ENCODE measurements around the gene ZGPAT. TPM values are rescaled to one million over a fixed set of nuclear protein-coding genes. Genes with fewer than 3 reads are reported as not detected.

ZGPAT gene
- total and polyA plus RNA-seq, 2 donors (not counting 1 experiment from before 2014, with no cell fraction given) = 46.1 to 62.1 TPM

DNA sequence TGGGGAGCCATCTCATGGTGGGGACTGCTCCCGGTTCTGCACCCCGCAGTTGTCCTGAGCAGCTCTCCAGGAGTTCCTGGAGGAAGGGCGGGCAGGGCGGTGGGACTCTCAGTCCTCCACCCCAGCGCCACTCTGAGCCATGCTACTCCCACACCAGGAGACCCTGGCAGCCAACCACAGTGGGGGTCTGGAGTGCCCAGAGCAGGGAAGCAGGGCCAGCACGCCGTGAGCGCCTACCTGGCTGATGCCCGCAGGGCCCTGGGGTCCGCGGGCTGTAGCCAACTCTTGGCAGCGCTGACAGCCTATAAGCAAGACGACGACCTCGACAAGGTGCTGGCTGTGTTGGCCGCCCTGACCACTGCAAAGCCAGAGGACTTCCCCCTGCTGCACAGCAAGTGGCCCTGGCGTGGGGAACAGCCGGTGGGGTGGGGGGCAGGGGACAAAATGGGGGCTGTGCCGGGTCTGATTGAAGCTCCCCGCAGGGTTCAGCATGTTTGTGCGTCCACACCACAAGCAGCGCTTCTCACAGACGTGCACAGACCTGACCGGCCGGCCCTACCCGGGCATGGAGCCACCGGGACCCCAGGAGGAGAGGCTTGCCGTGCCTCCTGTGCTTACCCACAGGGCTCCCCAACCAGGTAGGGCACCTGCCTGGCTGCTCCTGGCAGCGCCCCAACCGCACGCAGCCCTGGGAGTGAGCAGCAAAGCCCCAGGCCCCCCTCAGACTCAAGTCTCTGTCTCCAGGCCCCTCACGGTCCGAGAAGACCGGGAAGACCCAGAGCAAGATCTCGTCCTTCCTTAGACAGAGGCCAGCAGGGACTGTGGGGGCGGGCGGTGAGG is 13.0 kb upstream of the ZGPAT start:
- Histone ChIP-seq H3K9ac (ENCODE audit: low read length) (no peak overlapping the region), H3K4me1 (ENCODE audit: control insufficient read depth in 2 of 2, insufficient read depth in 2 of 2, low read length in 2 of 2) (peaks cover 18% of the 10 kb centered on the region in 2 donors), H3K9me3 (ENCODE audit: control extremely low read depth in 1 of 3, control insufficient read depth in 2 of 3, insufficient read depth in 1 of 3, low read length in 2 of 3) (peaks cover 0 to 5% (median 0%) of the 10 kb centered on the region in 3 donors), H4K20me1 (ENCODE audit: control insufficient read depth, insufficient read depth, low read length, poor library complexity, severe bottlenecking) (peaks cover 51% of the 10 kb centered on the region), H3K4me2 (replicated peaks; ENCODE audit: low read depth, low read length, poor library complexity, severe bottlenecking) (no peak overlapping the region), H3K36me3 (replicated peaks in 1 of 2; ENCODE audit: control extremely low read depth in 1 of 2, control insufficient read depth in 1 of 2, extremely low read depth in 1 of 2, insufficient read depth in 2 of 2, low read length in 1 of 2) (peaks cover 0 to 5% of the 10 kb centered on the region in 2 experiments), H3K4me3 (ENCODE audit: control extremely low read depth in 1 of 5, extremely low read depth in 1 of 5, insufficient read depth in 1 of 5, low read depth in 2 of 5, low read length in 4 of 5) (no peak overlapping the region), H3K27me3 (replicated peaks in 1 of 4; ENCODE audit: control extremely low read depth in 1 of 4, control insufficient read depth in 3 of 4, insufficient read depth in 4 of 4, low read length in 3 of 4) (peaks cover 0 to 3% (median 0%) of the 10 kb centered on the region in 4 experiments), H3K79me2 (ENCODE audit: control insufficient read depth, insufficient read depth, low read length) (peaks cover 25% of the 10 kb centered on the region), H2AFZ (ENCODE audit: insufficient read depth, low read depth, low read length, poor library complexity, severe bottlenecking) (no peak overlapping the region), H3K27ac (ENCODE audit: low read length in 2 of 2) (no peak overlapping the region)
- H3K4me1 Mint-ChIP-seq = peaks cover 16% of the 10 kb centered on the region
- peak; percentile 9 for DNase-seq
- intact Hi-C loops (cut with micrococcal nuclease) = no loop called here
- no peak overlapping the region for H3K27ac Mint-ChIP-seq
- H3K27me3 Mint-ChIP-seq = no peaks in the 10 kb centered on the region
- no peak for ATAC-seq (ENCODE audit: low read depth)
- TF ChIP-seq, protein P1, sequence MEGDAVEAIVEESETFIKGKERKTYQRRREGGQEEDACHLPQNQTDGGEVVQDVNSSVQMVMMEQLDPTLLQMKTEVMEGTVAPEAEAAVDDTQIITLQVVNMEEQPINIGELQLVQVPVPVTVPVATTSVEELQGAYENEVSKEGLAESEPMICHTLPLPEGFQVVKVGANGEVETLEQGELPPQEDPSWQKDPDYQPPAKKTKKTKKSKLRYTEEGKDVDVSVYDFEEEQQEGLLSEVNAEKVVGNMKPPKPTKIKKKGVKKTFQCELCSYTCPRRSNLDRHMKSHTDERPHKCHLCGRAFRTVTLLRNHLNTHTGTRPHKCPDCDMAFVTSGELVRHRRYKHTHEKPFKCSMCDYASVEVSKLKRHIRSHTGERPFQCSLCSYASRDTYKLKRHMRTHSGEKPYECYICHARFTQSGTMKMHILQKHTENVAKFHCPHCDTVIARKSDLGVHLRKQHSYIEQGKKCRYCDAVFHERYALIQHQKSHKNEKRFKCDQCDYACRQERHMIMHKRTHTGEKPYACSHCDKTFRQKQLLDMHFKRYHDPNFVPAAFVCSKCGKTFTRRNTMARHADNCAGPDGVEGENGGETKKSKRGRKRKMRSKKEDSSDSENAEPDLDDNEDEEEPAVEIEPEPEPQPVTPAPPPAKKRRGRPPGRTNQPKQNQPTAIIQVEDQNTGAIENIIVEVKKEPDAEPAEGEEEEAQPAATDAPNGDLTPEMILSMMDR (IDR thresholded peaks at IDR 0.05) = no peak
- no peak for TF ChIP-seq EZH2 (IDR thresholded peaks at IDR 0.05; ENCODE audit: borderline replicate concordance, insufficient read depth, low read depth, low read length, poor library complexity, severe bottlenecking)
- H3K9me3 Mint-ChIP-seq (ENCODE audit: insufficient read depth) = no peaks in the 10 kb centered on the region
- 98% methylated on average over 37 of the region's 37 CpGs for WGBS (ENCODE audit: insufficient coverage)
- ChIA-PET CTCF (no interaction called here), POLR2A (no interaction called here)
- H3K4me3 Mint-ChIP-seq = no peak overlapping the region
